NCI-H146 treated with DMSO at 0.1 percent for 48 hours (cell line): ENCODE measurements around the gene EML3.
A peak's percentile ranks its signal among the peaks of the same experiment; 100 is the strongest.
"Not testable (repeated sequence)": the region's sequence is repeated elsewhere in the genome, so short reads cannot be mapped to it uniquely, and the experiment has no call there.

Experiments used
- DNase-seq: peaks from one replicate; lab custom pipeline; 2025; ENCODE audit not compliant: unreplicated experiment; lab: John Stamatoyannopoulos, UW

Gene EML3

GRCh38 chr11:62600367-62601121, 12.0 kb downstream of the EML3 start:
- DNase-seq = no peak

- no peak for DNase-seq
These were observed 12.7 kb downstream of the EML3 start for GRCh38 chr11:62599901-62600300.

- DNase-seq = no peak
These were observed 13.4 kb downstream of the EML3 start for GRCh38 chr11:62599069-62599696.

- DNase-seq = no peak
These were observed 17.5 kb downstream of the EML3 start for GRCh38 chr11:62595124-62595523.

GRCh38 chr11:62593434-62594044, 19.0 kb downstream of the EML3 start:
- no peak for DNase-seq

- no peak for DNase-seq
These were observed 19.6 kb downstream of the EML3 start for GRCh38 chr11:62592989-62593421.

- no peak for DNase-seq
These were observed 20.3 kb downstream of the EML3 start for GRCh38 chr11:62592146-62592815.

GRCh38 chr11:62591448-62592145, 21.0 kb downstream of the EML3 start, which contains the start of gene TUT1:
Gene TUT1, minus strand, starts transcription at chr11:62591523. Its CDS starts 38 bp downstream, at chr11:62591485.
- DNase-seq = peak; percentile 98

- DNase-seq = no peak
These were observed 23.5 kb downstream of the EML3 start for GRCh38 chr11:62588966-62589637.

- DNase-seq = not testable (repeated sequence)
These were observed 27.2 kb downstream of the EML3 start for GRCh38 chr11:62585356-62585755.

GRCh38 chr11:62581735-62582134, 30.8 kb downstream of the EML3 start:
- not testable (repeated sequence) for DNase-seq

- DNase-seq = no peak
These were observed 31.4 kb downstream of the EML3 start for GRCh38 chr11:62580959-62581715.

- no peak for DNase-seq
These were observed 33.3 kb downstream of the EML3 start for GRCh38 chr11:62579252-62579651.

- no peak for DNase-seq
These were observed 34.0 kb downstream of the EML3 start for GRCh38 chr11:62578541-62578940.

- DNase-seq = no peak
These were observed 35.4 kb downstream of the EML3 start for GRCh38 chr11:62577046-62577714.

GRCh38 chr11:62575837-62576236, 36.7 kb downstream of the EML3 start:
- no peak for DNase-seq

GRCh38 chr11:62575156-62575555, 37.4 kb downstream of the EML3 start:
- no peak for DNase-seq

- peak; percentile 34 for DNase-seq
These were observed 38.1 kb downstream of the EML3 start for GRCh38 chr11:62574363-62575071.
